ENCODE measurements around the gene ANGPT4. TPM values are rescaled to one million over a fixed set of nuclear protein-coding genes. Genes with fewer than 3 reads are reported as not detected.

ANGPT4 gene
- total RNA-seq, 2 experiments from 2014 or later: not detected

DNA sequence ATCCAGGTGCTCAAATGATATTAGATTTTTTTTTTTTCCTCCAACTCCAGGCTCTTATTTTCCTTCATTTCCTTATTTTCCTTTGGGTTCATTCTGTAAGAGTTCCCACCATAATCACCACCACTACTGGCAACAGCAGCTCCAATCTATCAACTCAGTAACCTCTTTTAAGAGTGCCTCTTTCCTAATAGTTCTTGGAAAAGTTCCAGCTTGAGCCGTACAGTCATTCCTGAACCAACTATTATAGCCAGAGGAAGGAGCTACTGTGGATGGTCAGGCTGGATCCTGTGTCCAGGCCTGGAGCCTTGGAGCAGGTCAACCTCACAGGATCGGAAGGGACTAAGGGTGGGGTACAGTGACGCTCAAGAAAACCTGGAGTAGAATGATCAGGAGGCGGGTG is 4.2 kb upstream of the ANGPT4 start:
- no peak for ATAC-seq (ENCODE audit: poor library complexity)
- intact Hi-C loops (cut with DNase I, micrococcal nuclease): no loop called here
- Histone ChIP-seq H3K9me3 (ENCODE audit: control insufficient read depth in 1 of 2, insufficient read depth in 1 of 2, low read length in 2 of 2) (no peaks in the 10 kb centered on the region), H3K27ac (ENCODE audit: low read depth in 1 of 2, low read length in 2 of 2) (no peak overlapping the region), H3K36me3 (ENCODE audit: insufficient read depth, low read length) (no peaks in the 10 kb centered on the region), H3K27me3 (ENCODE audit: control insufficient read depth in 1 of 2, insufficient read depth in 2 of 2, low read length in 2 of 2) (no peaks in the 10 kb centered on the region), H3K4me1 (ENCODE audit: insufficient read depth, low read length) (no peaks in the 10 kb centered on the region), H3K4me3 (ENCODE audit: low read length) (no peak overlapping the region)
- Mint-ChIP-seq H3K4me3 (no peak overlapping the region), H3K27me3 (peaks cover 11% of the 10 kb centered on the region), H3K4me1 (ENCODE audit: low read depth) (no peaks in the 10 kb centered on the region), H3K36me3 (ENCODE audit: low read depth) (no peaks in the 10 kb centered on the region), H3K9me3 (no peaks in the 10 kb centered on the region), H3K27ac (no peak overlapping the region)
- ChIA-PET CTCF (no interaction called here), POLR2A (no interaction called here)
- TF ChIP-seq, protein P1, sequence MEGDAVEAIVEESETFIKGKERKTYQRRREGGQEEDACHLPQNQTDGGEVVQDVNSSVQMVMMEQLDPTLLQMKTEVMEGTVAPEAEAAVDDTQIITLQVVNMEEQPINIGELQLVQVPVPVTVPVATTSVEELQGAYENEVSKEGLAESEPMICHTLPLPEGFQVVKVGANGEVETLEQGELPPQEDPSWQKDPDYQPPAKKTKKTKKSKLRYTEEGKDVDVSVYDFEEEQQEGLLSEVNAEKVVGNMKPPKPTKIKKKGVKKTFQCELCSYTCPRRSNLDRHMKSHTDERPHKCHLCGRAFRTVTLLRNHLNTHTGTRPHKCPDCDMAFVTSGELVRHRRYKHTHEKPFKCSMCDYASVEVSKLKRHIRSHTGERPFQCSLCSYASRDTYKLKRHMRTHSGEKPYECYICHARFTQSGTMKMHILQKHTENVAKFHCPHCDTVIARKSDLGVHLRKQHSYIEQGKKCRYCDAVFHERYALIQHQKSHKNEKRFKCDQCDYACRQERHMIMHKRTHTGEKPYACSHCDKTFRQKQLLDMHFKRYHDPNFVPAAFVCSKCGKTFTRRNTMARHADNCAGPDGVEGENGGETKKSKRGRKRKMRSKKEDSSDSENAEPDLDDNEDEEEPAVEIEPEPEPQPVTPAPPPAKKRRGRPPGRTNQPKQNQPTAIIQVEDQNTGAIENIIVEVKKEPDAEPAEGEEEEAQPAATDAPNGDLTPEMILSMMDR (IDR thresholded peaks at IDR 0.05): no peak
- no peak for DNase-seq

DNA sequence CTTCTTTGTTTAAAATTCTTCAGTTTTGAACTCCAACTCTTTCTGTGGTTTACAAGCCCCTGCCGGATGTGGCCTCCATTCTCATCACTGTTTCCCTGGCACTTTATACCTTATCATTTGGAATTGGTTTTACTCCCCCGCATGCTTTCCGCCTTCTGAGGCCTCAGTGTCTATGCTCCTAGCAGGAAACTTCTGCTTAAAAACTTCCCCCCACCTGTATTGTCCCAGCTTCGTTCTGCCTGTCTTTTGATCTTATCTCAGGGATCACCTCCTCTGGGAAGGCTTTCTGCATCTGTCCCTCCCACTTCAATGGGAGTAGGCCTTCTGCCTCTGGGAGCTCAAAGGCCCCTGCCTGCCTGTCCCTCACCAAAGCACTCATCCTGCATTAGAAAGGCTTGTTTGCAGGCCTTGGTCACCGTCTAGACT is 3.4 kb upstream of the ANGPT4 start:
- Mint-ChIP-seq H3K27me3 (peaks cover 14% of the 10 kb centered on the region), H3K27ac (no peak overlapping the region), H3K4me3 (no peak overlapping the region), H3K4me1 (ENCODE audit: low read depth) (no peaks in the 10 kb centered on the region), H3K36me3 (ENCODE audit: low read depth) (no peaks in the 10 kb centered on the region), H3K9me3 (no peaks in the 10 kb centered on the region)
- DNase-seq (no peak), ATAC-seq (ENCODE audit: poor library complexity) (no peak)
- Histone ChIP-seq H3K36me3 (ENCODE audit: insufficient read depth, low read length) (no peaks in the 10 kb centered on the region), H3K9me3 (ENCODE audit: control insufficient read depth in 1 of 2, insufficient read depth in 1 of 2, low read length in 2 of 2) (no peaks in the 10 kb centered on the region), H3K4me3 (ENCODE audit: low read length) (no peak overlapping the region), H3K27me3 (ENCODE audit: control insufficient read depth in 1 of 2, insufficient read depth in 2 of 2, low read length in 2 of 2) (no peaks in the 10 kb centered on the region), H3K27ac (ENCODE audit: low read depth in 1 of 2, low read length in 2 of 2) (no peak overlapping the region), H3K4me1 (ENCODE audit: insufficient read depth, low read length) (no peaks in the 10 kb centered on the region)
- CTCF ChIA-PET: no interaction called here
- TF ChIP-seq, protein P1 (IDR thresholded peaks at IDR 0.05): no peak
- intact Hi-C loops (cut with DNase I, micrococcal nuclease): no loop called here
- POLR2A ChIA-PET: no interaction called here

DNA sequence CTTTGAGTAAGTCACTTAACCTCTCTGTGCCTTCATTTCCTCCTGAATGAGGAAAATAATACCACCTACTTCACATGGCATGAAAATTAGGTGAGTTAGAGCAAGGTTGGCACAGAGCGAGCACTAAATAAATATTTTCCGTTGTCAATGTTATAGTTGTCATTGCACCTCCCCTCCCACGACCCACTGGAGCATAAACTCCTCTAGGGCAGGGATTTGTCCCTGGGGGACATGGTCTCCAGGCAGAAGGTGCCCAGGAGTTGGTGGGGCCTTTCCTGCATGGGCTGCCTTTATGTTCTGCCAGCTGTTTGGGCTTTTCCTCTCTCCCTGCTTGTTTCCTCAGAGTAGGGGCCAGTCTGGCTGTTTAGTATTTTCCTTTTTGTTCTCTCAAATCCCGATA is 1.3 kb upstream of the ANGPT4 start:
- intact Hi-C loops (cut with DNase I, micrococcal nuclease): no loop called here
- Histone ChIP-seq H3K27ac (ENCODE audit: low read depth in 1 of 2, low read length in 2 of 2) (no peak overlapping the region), H3K27me3 (ENCODE audit: control insufficient read depth in 1 of 2, insufficient read depth in 2 of 2, low read length in 2 of 2) (no peaks in the 10 kb centered on the region), H3K4me3 (ENCODE audit: low read length) (no peak overlapping the region), H3K9me3 (ENCODE audit: control insufficient read depth in 1 of 2, insufficient read depth in 1 of 2, low read length in 2 of 2) (no peaks in the 10 kb centered on the region), H3K36me3 (ENCODE audit: insufficient read depth, low read length) (no peaks in the 10 kb centered on the region), H3K4me1 (ENCODE audit: insufficient read depth, low read length) (no peaks in the 10 kb centered on the region)
- H3K9me3 Mint-ChIP-seq: no peaks in the 10 kb centered on the region
- TF ChIP-seq, protein P1 (IDR thresholded peaks at IDR 0.05): no peak
- DNase-seq: no peak
- CTCF ChIA-PET: no interaction called here
- H3K4me1 Mint-ChIP-seq (ENCODE audit: low read depth): no peaks in the 10 kb centered on the region
- POLR2A ChIA-PET: no interaction called here
- no peaks in the 10 kb centered on the region for H3K36me3 Mint-ChIP-seq (ENCODE audit: low read depth)
- no peak overlapping the region for H3K4me3 Mint-ChIP-seq
- no peak overlapping the region for H3K27ac Mint-ChIP-seq
- peaks cover 19% of the 10 kb centered on the region for H3K27me3 Mint-ChIP-seq
- no peak for ATAC-seq (ENCODE audit: poor library complexity)

Data from CD4-positive, alpha-beta T cell (primary cell).